Measurements from ENCODE around the gene MACROD1. TPM values are rescaled to one million over a fixed set of nuclear protein-coding genes. Genes with fewer than 3 reads are reported as not detected.

The MACROD1 gene
- total and polyA plus RNA-seq, 9 of the 15 experiments (the other 6 are each of a cell fraction or from before 2014, with no cell fraction given), result 1.1 to 60.0 (median 26.4) TPM

DNA sequence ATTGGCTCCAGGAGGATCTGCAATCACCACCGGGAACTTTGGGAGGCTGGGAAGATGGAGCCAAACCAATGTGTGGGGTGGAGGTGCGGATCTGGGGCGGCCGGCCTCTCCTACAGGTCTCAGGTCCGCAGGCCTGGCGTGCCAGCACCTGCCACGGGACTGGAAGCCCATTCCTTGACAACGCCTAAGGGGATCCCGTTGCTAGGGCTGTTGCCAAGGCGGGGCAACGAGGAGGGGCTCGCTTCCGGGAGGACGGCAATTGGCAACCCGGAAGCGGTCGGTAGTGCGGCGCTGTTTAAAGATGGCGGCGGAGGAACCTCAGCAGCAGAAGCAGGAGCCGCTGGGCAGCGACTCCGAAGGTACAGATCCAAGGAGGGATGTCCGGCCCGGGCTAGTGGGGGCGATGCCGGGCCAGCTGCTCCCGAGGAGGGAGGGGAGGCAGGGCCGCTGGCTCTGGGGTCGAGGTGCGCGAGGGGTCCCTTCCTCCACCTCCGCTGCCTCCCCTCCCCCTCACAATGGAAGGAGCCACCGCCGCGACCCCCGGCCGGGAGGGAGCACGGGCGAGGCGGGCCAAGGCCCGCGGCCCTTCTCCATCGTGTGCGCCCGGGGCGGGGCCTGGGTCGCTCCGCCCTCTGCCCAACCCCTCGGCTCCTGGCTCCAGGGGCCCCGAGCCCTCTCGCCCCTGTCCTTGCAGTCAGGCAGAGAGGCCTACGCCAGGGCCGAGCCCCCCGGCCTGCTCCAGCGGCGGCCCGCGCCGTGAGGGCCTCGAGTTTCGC is 179.6 kb downstream of the MACROD1 start, which contains the start of gene OTUB1 (continued):
- TF ChIP-seq, protein P1, sequence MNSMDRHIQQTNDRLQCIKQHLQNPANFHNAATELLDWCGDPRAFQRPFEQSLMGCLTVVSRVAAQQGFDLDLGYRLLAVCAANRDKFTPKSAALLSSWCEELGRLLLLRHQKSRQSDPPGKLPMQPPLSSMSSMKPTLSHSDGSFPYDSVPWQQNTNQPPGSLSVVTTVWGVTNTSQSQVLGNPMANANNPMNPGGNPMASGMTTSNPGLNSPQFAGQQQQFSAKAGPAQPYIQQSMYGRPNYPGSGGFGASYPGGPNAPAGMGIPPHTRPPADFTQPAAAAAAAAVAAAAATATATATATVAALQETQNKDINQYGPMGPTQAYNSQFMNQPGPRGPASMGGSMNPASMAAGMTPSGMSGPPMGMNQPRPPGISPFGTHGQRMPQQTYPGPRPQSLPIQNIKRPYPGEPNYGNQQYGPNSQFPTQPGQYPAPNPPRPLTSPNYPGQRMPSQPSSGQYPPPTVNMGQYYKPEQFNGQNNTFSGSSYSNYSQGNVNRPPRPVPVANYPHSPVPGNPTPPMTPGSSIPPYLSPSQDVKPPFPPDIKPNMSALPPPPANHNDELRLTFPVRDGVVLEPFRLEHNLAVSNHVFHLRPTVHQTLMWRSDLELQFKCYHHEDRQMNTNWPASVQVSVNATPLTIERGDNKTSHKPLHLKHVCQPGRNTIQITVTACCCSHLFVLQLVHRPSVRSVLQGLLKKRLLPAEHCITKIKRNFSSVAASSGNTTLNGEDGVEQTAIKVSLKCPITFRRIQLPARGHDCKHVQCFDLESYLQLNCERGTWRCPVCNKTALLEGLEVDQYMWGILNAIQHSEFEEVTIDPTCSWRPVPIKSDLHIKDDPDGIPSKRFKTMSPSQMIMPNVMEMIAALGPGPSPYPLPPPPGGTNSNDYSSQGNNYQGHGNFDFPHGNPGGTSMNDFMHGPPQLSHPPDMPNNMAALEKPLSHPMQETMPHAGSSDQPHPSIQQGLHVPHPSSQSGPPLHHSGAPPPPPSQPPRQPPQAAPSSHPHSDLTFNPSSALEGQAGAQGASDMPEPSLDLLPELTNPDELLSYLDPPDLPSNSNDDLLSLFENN (IDR thresholded peaks at IDR 0.05; ENCODE audit: low read depth in 2 of 2, low read length in 2 of 2), result peak in 1 of 2 experiments; percentile 41; a peak in 1 of 4 replicates
- TF ChIP-seq KDM5B (IDR thresholded peaks at IDR 0.05; ENCODE audit: insufficient replicate concordance, low read depth, low read length) (peak; percentile 78), MBD2 (IDR thresholded peaks at IDR 0.05; ENCODE audit: borderline replicate concordance, low read depth) (peak; percentile 72; the same call in 1 of the 2 replicates), HNRNPH1 (optimal IDR thresholded peaks at IDR 0.05; ENCODE audit: low read depth, low read length) (no peak), NFATC3 (IDR thresholded peaks at IDR 0.05) (no peak), KDM4B (IDR thresholded peaks at IDR 0.05; ENCODE audit: borderline replicate concordance in 2 of 2, low read depth in 1 of 2) (peak in 1 of 2 experiments; percentile 81; a peak in 1 of 4 replicates), ZBED1 (IDR thresholded peaks at IDR 0.05) (no peak), MIER1 (IDR thresholded peaks at IDR 0.05; ENCODE audit: low read depth) (no peak), PHB (CRISPR knock-in tag; IDR thresholded peaks at IDR 0.05) (no peak; the same call in 1 of the 2 replicates), L3MBTL2 (IDR thresholded peaks at IDR 0.05) (0 out of 2 replicates have a peak, but pooled peaks have one; percentile 44), POLR2B (IDR thresholded peaks at IDR 0.05; ENCODE audit: low read depth, partially characterized antibody) (peak; percentile 92), SMARCE1 (IDR thresholded peaks at IDR 0.05) (no peak), ZNF75A (CRISPR knock-in tag; IDR thresholded peaks at IDR 0.05) (no peak), TRIM24 (IDR thresholded peaks at IDR 0.05) (no peak), ZC3H8 (IDR thresholded peaks at IDR 0.05) (no peak), ILF3 (IDR thresholded peaks at IDR 0.05; ENCODE audit: borderline replicate concordance) (no peak), CBX8 (IDR thresholded peaks at IDR 0.05; ENCODE audit: borderline replicate concordance, extremely low read depth, low read depth, low read length, poor library complexity, severe bottlenecking) (no peak), SRSF7 (optimal IDR thresholded peaks at IDR 0.05; ENCODE audit: low read depth, low read length) (peak; percentile 81), TRIM28 (IDR thresholded peaks at IDR 0.05) (no peak)
- TF ChIP-seq, protein P2, sequence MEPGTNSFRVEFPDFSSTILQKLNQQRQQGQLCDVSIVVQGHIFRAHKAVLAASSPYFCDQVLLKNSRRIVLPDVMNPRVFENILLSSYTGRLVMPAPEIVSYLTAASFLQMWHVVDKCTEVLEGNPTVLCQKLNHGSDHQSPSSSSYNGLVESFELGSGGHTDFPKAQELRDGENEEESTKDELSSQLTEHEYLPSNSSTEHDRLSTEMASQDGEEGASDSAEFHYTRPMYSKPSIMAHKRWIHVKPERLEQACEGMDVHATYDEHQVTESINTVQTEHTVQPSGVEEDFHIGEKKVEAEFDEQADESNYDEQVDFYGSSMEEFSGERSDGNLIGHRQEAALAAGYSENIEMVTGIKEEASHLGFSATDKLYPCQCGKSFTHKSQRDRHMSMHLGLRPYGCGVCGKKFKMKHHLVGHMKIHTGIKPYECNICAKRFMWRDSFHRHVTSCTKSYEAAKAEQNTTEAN (CRISPR knock-in tag; IDR thresholded peaks at IDR 0.05), result no peak
- TF ChIP-seq, protein P3, sequence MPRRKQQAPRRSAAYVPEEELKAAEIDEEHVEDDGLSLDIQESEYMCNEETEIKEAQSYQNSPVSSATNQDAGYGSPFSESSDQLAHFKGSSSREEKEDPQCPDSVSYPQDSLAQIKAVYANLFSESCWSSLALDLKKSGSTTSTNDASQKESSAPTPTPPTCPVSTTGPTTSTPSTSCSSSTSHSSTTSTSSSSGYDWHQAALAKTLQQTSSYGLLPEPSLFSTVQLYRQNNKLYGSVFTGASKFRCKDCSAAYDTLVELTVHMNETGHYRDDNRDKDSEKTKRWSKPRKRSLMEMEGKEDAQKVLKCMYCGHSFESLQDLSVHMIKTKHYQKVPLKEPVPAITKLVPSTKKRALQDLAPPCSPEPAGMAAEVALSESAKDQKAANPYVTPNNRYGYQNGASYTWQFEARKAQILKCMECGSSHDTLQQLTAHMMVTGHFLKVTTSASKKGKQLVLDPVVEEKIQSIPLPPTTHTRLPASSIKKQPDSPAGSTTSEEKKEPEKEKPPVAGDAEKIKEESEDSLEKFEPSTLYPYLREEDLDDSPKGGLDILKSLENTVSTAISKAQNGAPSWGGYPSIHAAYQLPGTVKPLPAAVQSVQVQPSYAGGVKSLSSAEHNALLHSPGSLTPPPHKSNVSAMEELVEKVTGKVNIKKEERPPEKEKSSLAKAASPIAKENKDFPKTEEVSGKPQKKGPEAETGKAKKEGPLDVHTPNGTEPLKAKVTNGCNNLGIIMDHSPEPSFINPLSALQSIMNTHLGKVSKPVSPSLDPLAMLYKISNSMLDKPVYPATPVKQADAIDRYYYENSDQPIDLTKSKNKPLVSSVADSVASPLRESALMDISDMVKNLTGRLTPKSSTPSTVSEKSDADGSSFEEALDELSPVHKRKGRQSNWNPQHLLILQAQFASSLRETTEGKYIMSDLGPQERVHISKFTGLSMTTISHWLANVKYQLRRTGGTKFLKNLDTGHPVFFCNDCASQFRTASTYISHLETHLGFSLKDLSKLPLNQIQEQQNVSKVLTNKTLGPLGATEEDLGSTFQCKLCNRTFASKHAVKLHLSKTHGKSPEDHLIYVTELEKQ (CRISPR knock-in tag; IDR thresholded peaks at IDR 0.05), result no peak
